ENCODE results near the gene DGKI. TPM values are rescaled to one million over a fixed set of nuclear protein-coding genes. Genes with fewer than 3 reads are reported as not detected.

The DGKI gene
- total and polyA plus RNA-seq, 7 donors, result under 0.01 to 0.56 (median 0.44) TPM; not detected in 2

DNA sequence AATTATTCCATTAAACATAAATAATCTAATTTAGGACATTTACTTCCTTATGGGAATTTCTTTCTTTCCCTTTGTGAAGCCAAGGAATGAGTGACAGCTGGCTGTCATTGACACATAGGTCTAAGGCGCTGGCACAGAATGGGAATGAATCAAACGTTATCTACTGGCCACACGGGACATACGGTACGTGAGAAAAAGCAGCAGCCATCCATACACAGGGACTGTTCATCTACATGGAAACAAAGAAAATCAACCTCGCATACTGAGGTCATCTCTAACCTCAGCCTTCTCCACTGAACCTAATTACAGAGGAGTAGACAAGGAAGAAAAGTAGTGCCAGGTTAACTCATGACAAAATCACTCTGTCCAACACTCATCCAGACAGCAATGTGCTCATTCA lies 376.9 kb downstream of the DGKI start:
- Histone ChIP-seq H3K36me3 (ENCODE audit: insufficient read depth in 1 of 2, low read depth in 1 of 2) (no peaks in the 10 kb centered on the region), H3K27me3 (ENCODE audit: insufficient read depth in 3 of 3, low read length in 2 of 3) (no peaks in the 10 kb centered on the region), H3K4me1 (no peaks in the 10 kb centered on the region), H3K4me3 (no peak overlapping the region), H3K27ac (no peak overlapping the region), H3K9me3 (no peaks in the 10 kb centered on the region)
- DNase-seq, result no peak
- intact Hi-C loops (cut with DNase I), result no loop called here
- ATAC-seq, result no peak
- 75 to 79% (median 76%) methylated on average over 6 of the region's 6 CpGs for WGBS, 3 donors
- no peak for TF ChIP-seq CTCF (IDR thresholded peaks at IDR 0.05)

- TF ChIP-seq CTCF (IDR thresholded peaks at IDR 0.05), result no peak
- no peak overlapping the region for H3K4me3 ChIP-seq
- 51 to 65% (median 56%) methylated on average over 5 of the region's 5 CpGs for WGBS, 3 donors
- DNase-seq (no peak), ATAC-seq (no peak)
- H3K36me3 ChIP-seq (ENCODE audit: insufficient read depth in 1 of 2, low read depth in 1 of 2), result no peaks in the 10 kb centered on the region
- H3K9me3 ChIP-seq, result no peaks in the 10 kb centered on the region
- intact Hi-C loops (cut with DNase I), result no loop called here
- no peaks in the 10 kb centered on the region for H3K4me1 ChIP-seq
- no peaks in the 10 kb centered on the region for H3K27me3 ChIP-seq (ENCODE audit: insufficient read depth in 3 of 3, low read length in 2 of 3)
- no peak overlapping the region for H3K27ac ChIP-seq
Observed at GRCh38 chr7:137469191-137469811, 377.5 kb downstream of the DGKI start.

GRCh38 chr7:137462847-137463246 lies 383.9 kb downstream of the DGKI start:
- H3K27me3 ChIP-seq (ENCODE audit: insufficient read depth in 3 of 3, low read length in 2 of 3), result no peaks in the 10 kb centered on the region
- H3K27ac ChIP-seq, result no peak overlapping the region
- H3K36me3 ChIP-seq (ENCODE audit: insufficient read depth in 1 of 2, low read depth in 1 of 2), result no peaks in the 10 kb centered on the region
- no peaks in the 10 kb centered on the region for H3K9me3 ChIP-seq
- no peaks in the 10 kb centered on the region for H3K4me1 ChIP-seq
- no peak for TF ChIP-seq CTCF (IDR thresholded peaks at IDR 0.05)
- DNase-seq (no peak), ATAC-seq (no peak)
- intact Hi-C loops (cut with DNase I), result no loop called here
- WGBS, 3 donors, result 83 to 85% (median 84%) methylated on average over 5 of the region's 5 CpGs
- H3K4me3 ChIP-seq, result no peak overlapping the region

- ATAC-seq (no peak), DNase-seq (no peak)
- WGBS, 3 donors, result 53 to 60% (median 55%) methylated on average over 4 of the region's 4 CpGs
- H3K27ac ChIP-seq, result no peak overlapping the region
- no peaks in the 10 kb centered on the region for H3K36me3 ChIP-seq (ENCODE audit: insufficient read depth in 1 of 2, low read depth in 1 of 2)
- intact Hi-C loops (cut with DNase I), result no loop called here
- TF ChIP-seq CTCF (IDR thresholded peaks at IDR 0.05), result no peak
- H3K27me3 ChIP-seq (ENCODE audit: insufficient read depth in 3 of 3, low read length in 2 of 3), result no peaks in the 10 kb centered on the region
- H3K4me3 ChIP-seq, result no peak overlapping the region
- H3K4me1 ChIP-seq, result no peaks in the 10 kb centered on the region
- no peaks in the 10 kb centered on the region for H3K9me3 ChIP-seq
Observed at GRCh38 chr7:137462074-137462715, 384.6 kb downstream of the DGKI start.
